ENCODE data around the gene KCNH1. TPM values are rescaled to one million over a fixed set of nuclear protein-coding genes. Genes with fewer than 3 reads are reported as not detected.

The KCNH1 gene
- total and polyA plus RNA-seq, 2 of the 4 experiments (the other 2 are of a cell fraction) = 0.27 to 0.54 TPM

DNA sequence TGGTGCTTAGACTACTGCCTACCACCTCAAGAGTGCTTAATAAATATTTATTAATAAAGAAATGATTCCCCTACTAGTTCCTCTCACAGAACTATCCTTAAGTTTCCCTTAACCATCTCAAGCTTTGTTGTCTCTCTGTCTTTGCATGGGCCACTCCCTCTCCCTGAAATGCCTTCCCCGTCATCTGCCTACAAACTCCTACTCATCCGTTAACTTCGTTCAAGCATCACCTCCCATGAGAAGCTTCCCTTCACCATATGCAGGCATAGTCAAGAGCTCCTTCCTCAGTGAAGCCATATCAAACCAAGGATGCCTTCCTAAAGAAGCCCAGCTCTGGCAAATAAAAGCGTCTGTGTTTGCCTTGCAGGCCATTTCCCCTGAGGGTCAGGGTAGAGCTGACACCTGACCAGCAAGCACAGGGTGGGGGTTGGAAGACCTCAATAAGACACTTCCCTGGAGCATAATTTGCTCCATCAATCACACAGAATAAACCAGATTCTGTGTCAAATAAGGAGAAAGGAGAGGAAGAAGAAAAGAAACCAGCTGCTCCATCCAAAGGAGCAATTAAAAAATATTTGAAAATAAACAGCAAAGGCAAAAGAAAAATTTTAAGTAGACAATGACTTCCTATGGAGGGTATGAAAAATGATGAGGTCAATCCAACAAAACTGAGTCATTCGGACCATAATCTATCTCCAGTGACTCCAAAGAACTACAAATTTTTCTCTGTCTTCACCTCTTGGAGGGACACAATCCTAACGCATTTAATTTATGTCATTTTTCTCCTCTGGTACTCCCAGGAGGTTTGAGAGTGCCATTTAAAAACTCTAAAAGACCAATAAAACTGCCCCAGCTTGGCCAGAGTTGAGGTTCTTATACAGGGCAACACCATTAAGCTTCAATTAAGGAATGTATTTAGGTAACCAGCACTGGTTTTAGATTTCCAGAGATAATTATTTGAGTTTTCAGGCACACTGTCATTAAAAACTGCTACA lies 303.6 kb downstream of the KCNH1 start (continued):
- no peak for TF ChIP-seq NFE2L2 (IDR thresholded peaks at IDR 0.05; ENCODE audit: low read depth, low read length)

DNA sequence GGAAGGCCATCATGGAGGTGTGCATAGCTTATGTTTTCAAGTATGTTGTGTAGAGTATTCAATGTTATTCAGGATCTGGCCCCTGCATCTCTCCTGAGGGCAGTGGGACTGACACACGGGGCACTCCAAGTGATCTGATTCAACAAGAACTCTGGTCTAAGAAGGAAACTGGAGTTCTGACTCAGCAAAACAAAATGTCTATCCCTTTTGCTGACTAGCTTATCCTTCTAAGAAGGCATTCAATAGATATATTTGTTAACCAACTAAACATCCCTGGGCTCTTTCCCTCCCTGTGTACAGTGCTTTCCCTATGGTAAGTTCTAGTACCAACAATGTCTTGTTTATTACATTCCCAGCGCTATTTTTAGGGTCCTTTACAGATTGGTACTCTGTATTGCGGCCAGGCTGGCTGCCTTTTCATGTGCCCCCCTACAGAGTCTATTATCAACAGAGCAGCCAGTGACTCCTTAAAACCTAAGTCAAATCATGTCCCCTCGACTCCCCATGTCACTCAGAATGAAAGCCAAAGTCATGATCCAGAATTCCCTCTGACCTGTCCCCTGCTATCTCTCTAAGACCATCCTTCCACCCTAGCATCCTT lies 304.9 kb downstream of the KCNH1 start:
- dilution Hi-C loops (cut with HindIII; ENCODE audit: low sequenced_read_pairs, unreplicated experiment) (no loop called here), intact Hi-C loops (cut with micrococcal nuclease) (no loop called here), in situ Hi-C loops (cut with MboI; ENCODE audit: low sequenced_read_pairs) (no loop called here)
- POLR2A ChIA-PET (ENCODE audit: unreplicated experiment) = no interaction called here
- Histone ChIP-seq H4K91ac (ENCODE audit: insufficient read depth, low read depth, low read length) (no peak overlapping the region), H2AK9ac (replicated peaks; ENCODE audit: low read depth, low read length, poor library complexity) (no peak overlapping the region), H2BK15ac (ENCODE audit: low read depth, low read length) (no peak overlapping the region), H2BK20ac (ENCODE audit: low read depth, low read length) (no peak overlapping the region), H2BK5ac (ENCODE audit: low read depth, low read length, poor library complexity, severe bottlenecking) (no peak overlapping the region), H3K27me3 (ENCODE audit: control insufficient read depth, insufficient read depth, low read length) (no peaks in the 10 kb centered on the region), H3K4me3 (ENCODE audit: insufficient read depth, low read depth, low read length) (no peak overlapping the region), H3K9me3 (ENCODE audit: control insufficient read depth, insufficient read depth, low read length) (no peaks in the 10 kb centered on the region), H3K18ac (ENCODE audit: low read depth, low read length) (no peak overlapping the region), H3K36me3 (ENCODE audit: control insufficient read depth, insufficient read depth, low read length) (no peaks in the 10 kb centered on the region), H4K5ac (ENCODE audit: low read depth, low read length) (no peak overlapping the region), H3K9ac (ENCODE audit: low read depth, low read length) (no peak overlapping the region), H3K56ac (ENCODE audit: extremely low read depth, insufficient read depth, low read length) (no peak overlapping the region), H3K4ac (ENCODE audit: low read depth, low read length) (no peak overlapping the region), H2BK120ac (ENCODE audit: low read depth, low read length) (no peak overlapping the region), H3K27ac (ENCODE audit: insufficient read depth, low read length) (no peak overlapping the region), H2AFZ (replicated peaks; ENCODE audit: low read length, poor library complexity) (no peak overlapping the region), H2AK5ac (ENCODE audit: low read depth, low read length) (no peak overlapping the region), H3K23ac (ENCODE audit: low read depth, low read length) (no peak overlapping the region), H3K9me1 (ENCODE audit: insufficient read depth, low read length) (no peaks in the 10 kb centered on the region), H3K4me2 (ENCODE audit: low read depth, low read length) (no peak overlapping the region), H4K20me1 (ENCODE audit: insufficient read depth, low read length) (no peaks in the 10 kb centered on the region), H3K4me1 (ENCODE audit: control insufficient read depth, insufficient read depth, low read length) (no peaks in the 10 kb centered on the region), H3K79me1 (ENCODE audit: low read depth in 1 of 2, low read length in 2 of 2) (no peaks in the 10 kb centered on the region), H3K14ac (replicated peaks; ENCODE audit: low read depth, low read length) (no peak overlapping the region), H4K8ac (ENCODE audit: low read depth in 2 of 2, low read length in 2 of 2) (no peak overlapping the region)
- no TSS peak for BruUV-seq (replicated peaks)
- WGBS, 2 experiments (ENCODE audit: extremely low coverage in 2 of 2, insufficient read length in 1 of 2) = 83% methylated on average over 1 of the region's 4 CpGs; no CpG with 5 or more reads in 1 of the 2 experiments
- CTCF ChIA-PET = interaction anchor here (1.4 kb wide), 1 partner anchor 10 kb away, joined by 4 read pairs; no protein-coding TSS in a partner anchor
- TF ChIP-seq MXI1 (IDR thresholded peaks at IDR 0.05; ENCODE audit: borderline replicate concordance, low read depth, low read length) (no peak), MAFK (IDR thresholded peaks at IDR 0.05; ENCODE audit: low read depth, low read length) (peak; percentile 79)
- ATAC-seq (ENCODE audit: low read depth) (no peak), DNase-seq (peak; percentile 1)
